ENCODE data around the gene TC2N. TPM values are rescaled to one million over a fixed set of nuclear protein-coding genes. Genes with fewer than 3 reads are reported as not detected.

TC2N gene
- total and polyA plus RNA-seq, 2 experiments from 2014 or later, result 10.0 to 35.0 TPM

- peaks cover 5% of the 10 kb centered on the region for H3K4me1 Mint-ChIP-seq
- TF ChIP-seq, protein P1, sequence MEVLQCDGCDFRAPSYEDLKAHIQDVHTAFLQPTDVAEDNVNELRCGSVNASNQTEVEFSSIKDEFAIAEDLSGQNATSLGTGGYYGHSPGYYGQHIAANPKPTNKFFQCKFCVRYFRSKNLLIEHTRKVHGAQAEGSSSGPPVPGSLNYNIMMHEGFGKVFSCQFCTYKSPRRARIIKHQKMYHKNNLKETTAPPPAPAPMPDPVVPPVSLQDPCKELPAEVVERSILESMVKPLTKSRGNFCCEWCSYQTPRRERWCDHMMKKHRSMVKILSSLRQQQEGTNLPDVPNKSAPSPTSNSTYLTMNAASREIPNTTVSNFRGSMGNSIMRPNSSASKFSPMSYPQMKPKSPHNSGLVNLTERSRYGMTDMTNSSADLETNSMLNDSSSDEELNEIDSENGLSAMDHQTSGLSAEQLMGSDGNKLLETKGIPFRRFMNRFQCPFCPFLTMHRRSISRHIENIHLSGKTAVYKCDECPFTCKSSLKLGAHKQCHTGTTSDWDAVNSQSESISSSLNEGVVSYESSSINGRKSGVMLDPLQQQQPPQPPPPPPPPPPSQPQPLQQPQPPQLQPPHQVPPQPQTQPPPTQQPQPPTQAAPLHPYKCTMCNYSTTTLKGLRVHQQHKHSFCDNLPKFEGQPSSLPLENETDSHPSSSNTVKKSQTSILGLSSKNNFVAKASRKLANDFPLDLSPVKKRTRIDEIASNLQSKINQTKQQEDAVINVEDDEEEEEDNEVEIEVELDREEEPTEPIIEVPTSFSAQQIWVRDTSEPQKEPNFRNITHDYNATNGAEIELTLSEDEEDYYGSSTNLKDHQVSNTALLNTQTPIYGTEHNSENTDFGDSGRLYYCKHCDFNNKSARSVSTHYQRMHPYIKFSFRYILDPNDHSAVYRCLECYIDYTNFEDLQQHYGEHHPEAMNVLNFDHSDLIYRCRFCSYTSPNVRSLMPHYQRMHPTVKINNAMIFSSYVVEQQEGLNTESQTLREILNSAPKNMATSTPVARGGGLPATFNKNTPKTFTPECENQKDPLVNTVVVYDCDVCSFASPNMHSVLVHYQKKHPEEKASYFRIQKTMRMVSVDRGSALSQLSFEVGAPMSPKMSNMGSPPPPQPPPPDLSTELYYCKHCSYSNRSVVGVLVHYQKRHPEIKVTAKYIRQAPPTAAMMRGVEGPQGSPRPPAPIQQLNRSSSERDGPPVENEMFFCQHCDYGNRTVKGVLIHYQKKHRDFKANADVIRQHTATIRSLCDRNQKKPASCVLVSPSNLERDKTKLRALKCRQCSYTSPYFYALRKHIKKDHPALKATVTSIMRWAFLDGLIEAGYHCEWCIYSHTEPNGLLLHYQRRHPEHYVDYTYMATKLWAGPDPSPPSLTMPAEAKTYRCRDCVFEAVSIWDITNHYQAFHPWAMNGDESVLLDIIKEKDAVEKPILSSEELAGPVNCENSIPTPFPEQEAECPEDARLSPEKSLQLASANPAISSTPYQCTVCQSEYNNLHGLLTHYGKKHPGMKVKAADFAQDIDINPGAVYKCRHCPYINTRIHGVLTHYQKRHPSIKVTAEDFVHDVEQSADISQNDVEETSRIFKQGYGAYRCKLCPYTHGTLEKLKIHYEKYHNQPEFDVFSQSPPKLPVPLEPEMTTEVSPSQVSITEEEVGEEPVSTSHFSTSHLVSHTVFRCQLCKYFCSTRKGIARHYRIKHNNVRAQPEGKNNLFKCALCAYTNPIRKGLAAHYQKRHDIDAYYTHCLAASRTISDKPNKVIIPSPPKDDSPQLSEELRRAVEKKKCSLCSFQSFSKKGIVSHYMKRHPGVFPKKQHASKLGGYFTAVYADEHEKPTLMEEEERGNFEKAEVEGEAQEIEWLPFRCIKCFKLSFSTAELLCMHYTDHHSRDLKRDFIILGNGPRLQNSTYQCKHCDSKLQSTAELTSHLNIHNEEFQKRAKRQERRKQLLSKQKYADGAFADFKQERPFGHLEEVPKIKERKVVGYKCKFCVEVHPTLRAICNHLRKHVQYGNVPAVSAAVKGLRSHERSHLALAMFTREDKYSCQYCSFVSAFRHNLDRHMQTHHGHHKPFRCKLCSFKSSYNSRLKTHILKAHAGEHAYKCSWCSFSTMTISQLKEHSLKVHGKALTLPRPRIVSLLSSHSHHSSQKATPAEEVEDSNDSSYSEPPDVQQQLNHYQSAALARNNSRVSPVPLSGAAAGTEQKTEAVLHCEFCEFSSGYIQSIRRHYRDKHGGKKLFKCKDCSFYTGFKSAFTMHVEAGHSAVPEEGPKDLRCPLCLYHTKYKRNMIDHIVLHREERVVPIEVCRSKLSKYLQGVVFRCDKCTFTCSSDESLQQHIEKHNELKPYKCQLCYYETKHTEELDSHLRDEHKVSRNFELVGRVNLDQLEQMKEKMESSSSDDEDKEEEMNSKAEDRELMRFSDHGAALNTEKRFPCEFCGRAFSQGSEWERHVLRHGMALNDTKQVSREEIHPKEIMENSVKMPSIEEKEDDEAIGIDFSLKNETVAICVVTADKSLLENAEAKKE (CRISPR knock-in tag; IDR thresholded peaks at IDR 0.05), result no peak
- TF ChIP-seq CTCF (conservative IDR thresholded peaks at IDR 0.05; ENCODE audit: low read depth in 2 of 2) (no peak), CREB1 (CRISPR knock-in tag; IDR thresholded peaks at IDR 0.05; ENCODE audit: low read depth) (no peak), JUNB (IDR thresholded peaks at IDR 0.05; ENCODE audit: unreplicated experiment) (no peak), ETS1 (IDR thresholded peaks at IDR 0.05) (no peak), EZH2phosphoT487 (IDR thresholded peaks at IDR 0.05; ENCODE audit: unreplicated experiment) (no peak), STAT1 (IDR thresholded peaks at IDR 0.05; ENCODE audit: unreplicated experiment) (no peak), EZH2 (IDR thresholded peaks at IDR 0.05; ENCODE audit: low read depth, unreplicated experiment) (no peak), POLR2AphosphoS5 (IDR thresholded peaks at IDR 0.05; ENCODE audit: low read depth) (no peak), NANOG (IDR thresholded peaks at IDR 0.05; ENCODE audit: borderline replicate concordance) (no peak), ZNF114 (CRISPR knock-in tag; IDR thresholded peaks at IDR 0.05) (no peak), ZNF331 (CRISPR knock-in tag; IDR thresholded peaks at IDR 0.05; ENCODE audit: low read depth) (no peak)
- TF ChIP-seq, protein P2, sequence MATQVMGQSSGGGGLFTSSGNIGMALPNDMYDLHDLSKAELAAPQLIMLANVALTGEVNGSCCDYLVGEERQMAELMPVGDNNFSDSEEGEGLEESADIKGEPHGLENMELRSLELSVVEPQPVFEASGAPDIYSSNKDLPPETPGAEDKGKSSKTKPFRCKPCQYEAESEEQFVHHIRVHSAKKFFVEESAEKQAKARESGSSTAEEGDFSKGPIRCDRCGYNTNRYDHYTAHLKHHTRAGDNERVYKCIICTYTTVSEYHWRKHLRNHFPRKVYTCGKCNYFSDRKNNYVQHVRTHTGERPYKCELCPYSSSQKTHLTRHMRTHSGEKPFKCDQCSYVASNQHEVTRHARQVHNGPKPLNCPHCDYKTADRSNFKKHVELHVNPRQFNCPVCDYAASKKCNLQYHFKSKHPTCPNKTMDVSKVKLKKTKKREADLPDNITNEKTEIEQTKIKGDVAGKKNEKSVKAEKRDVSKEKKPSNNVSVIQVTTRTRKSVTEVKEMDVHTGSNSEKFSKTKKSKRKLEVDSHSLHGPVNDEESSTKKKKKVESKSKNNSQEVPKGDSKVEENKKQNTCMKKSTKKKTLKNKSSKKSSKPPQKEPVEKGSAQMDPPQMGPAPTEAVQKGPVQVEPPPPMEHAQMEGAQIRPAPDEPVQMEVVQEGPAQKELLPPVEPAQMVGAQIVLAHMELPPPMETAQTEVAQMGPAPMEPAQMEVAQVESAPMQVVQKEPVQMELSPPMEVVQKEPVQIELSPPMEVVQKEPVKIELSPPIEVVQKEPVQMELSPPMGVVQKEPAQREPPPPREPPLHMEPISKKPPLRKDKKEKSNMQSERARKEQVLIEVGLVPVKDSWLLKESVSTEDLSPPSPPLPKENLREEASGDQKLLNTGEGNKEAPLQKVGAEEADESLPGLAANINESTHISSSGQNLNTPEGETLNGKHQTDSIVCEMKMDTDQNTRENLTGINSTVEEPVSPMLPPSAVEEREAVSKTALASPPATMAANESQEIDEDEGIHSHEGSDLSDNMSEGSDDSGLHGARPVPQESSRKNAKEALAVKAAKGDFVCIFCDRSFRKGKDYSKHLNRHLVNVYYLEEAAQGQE (IDR thresholded peaks at IDR 0.05; ENCODE audit: unreplicated experiment), result no peak
- H3K4me2 ChIP-seq, result no peak overlapping the region
Measured at GRCh38 chr14:91801358-91801757, 66.0 kb downstream of the TC2N start.

More at GRCh38 chr14:91801358-91801757, 66.0 kb downstream of the TC2N start:
- H3K4me3 ChIP-seq, result no peak overlapping the region
- Mint-ChIP-seq H3K27me3 (ENCODE audit: insufficient read depth, low read depth, poor library complexity) (peaks cover 1% of the 10 kb centered on the region), H3K9me3 (peaks cover 8% of the 10 kb centered on the region), H3K36me3 (ENCODE audit: low read depth) (peaks cover 8% of the 10 kb centered on the region), H3K27ac (no peak overlapping the region), H3K4me3 (no peak overlapping the region)
- no peaks in the 10 kb centered on the region for H3F3A ChIP-seq (replicated peaks; ENCODE audit: low read depth)
- H3K79me2 ChIP-seq (replicated peaks; ENCODE audit: insufficient read depth), result no peaks in the 10 kb centered on the region
- peaks cover 8% of the 10 kb centered on the region for H3K4me1 ChIP-seq (ENCODE audit: insufficient read depth)
- H4K20me1 ChIP-seq (replicated peaks; ENCODE audit: insufficient read depth), result no peaks in the 10 kb centered on the region
- H2AFZ ChIP-seq, result no peak overlapping the region
- peaks cover 8% of the 10 kb centered on the region; the same call in 1 of the 2 replicates for H3K36me3 ChIP-seq (ENCODE audit: insufficient read depth)
- ATAC-seq (no peak), DNase-seq (ENCODE audit: low spot score) (no peak)
- no peak overlapping the region for H3K27ac ChIP-seq (ENCODE audit: low read depth)
- no peaks in the 10 kb centered on the region for H3K9me2 ChIP-seq (ENCODE audit: insufficient read depth)
- H3K27me3 ChIP-seq (ENCODE audit: insufficient read depth), result no peaks in the 10 kb centered on the region

Measured in GM23338 (cell line).